Pancreas (tissue), 10 donors: ENCODE results near the gene ITGA1. TPM values are rescaled to one million over a fixed set of nuclear protein-coding genes. Genes with fewer than 3 reads are reported as not detected.

ENCODE experiments used
- ATAC-seq, 4 donors: fragments of 200-7000 bp; cut with Tn5 transposase; one replicate each; pipeline versions ENCODE4 v1.8.0 to v1.9.1; 2020; ENCODE audit warnings: mild to moderate bottlenecking in 4 of 4, moderate library complexity in 4 of 4
- DNase-seq, 6 donors: peaks; one replicate each; pipeline ENCODE4 v3.0.0-alpha.2; 2020
- FAIRE-seq: peaks from 2 replicates; lab custom pipeline; 2012; peaks lifted over from hg19 to GRCh38; lab: Jason Lieb, UNC
- H3K27ac ChIP-seq, 4 donors: fragments of 200-600 bp; sonication (generic); 1 replicate in 3 of 4; 2 replicates in 1 of 4; pipeline versions ENCODE4 v1.5.0 to v1.8.0; 2020
- H3K27me3 ChIP-seq, 4 donors: fragments of 200-600 bp; one replicate each; pipeline ENCODE4 v1.8.0; 2021
- H3K36me3 ChIP-seq, 3 donors: fragments of 200-600 bp; sonication (generic) in 1 of 3; one replicate each; pipeline versions ENCODE4 v1.5.0 to v1.8.0; 2020 to 2021
- H3K4me1 ChIP-seq, 3 donors: fragments of 200-600 bp; one replicate each; pipeline ENCODE4 v1.8.0; 2021
- H3K4me3 ChIP-seq, 4 donors: fragments of 200-600 bp; sonication (generic) in 2 of 4; one replicate each; pipeline versions ENCODE4 v1.5.0 to v1.8.0; 2020 to 2021
- H3K9me3 ChIP-seq, 4 donors: fragments of 200-600 bp; one replicate each; pipeline ENCODE4 v1.8.0; 2021
- CTCF ChIP-seq, 4 donors: fragments of 200-600 bp; sonication (generic) in 3 of 4; IDR thresholded peaks; one replicate each; pipeline versions ENCODE4 v1.5.0 to v1.8.0; 2021; ENCODE audit warnings: antibody characterized with exemption in 4 of 4
- WGBS, 2 donors: extraction: QIAGEN DNeasy Blood & Tissue Kit; methylation state at CpG; one replicate each; pipeline ENCODE4 v1.1.7; 2013; 5-methylcytosine and 5-hydroxymethylcytosine counted together
- intact Hi-C, 3 donors: fragments of 100-400 bp; cut with DNase I; formaldehyde crosslinking; loops; one replicate each; pipeline versions ENCODE4 v1.11.1 to v1.14.2; 2022
- polyA plus RNA-seq, 2 donors: library from polyadenylated mRNA; stranded (reverse); fragments of 200-250 nt; gene quantifications; one replicate each; pipeline ENCODE4 v1.2.3, GENCODE V29; 2013
- total RNA-seq, 6 donors: library from RNA; stranded (reverse); fragmentation: NEBNext Ultra II Directional in 4 of 6; extraction: Animal tissue kit (Norgen Biotek cat#: 25700) in 4 of 6; gene quantifications; one replicate each; pipeline versions ENCODE4 v1.2.1 to v1.2.4, GENCODE V29; 2021 to 2023
- donor health status: healthy with polysubstance abuse.
- donor health status: DM: no; HTN: no; CAD: no; lungs with moderate emphysema.
- donor health status: DM: no; HTN: no; CAD: no.
- donor health status: control.
- donor health status: control.
- donor health status: Bipolar disorder and iron deficiency.
- donor health status: DM: yes; HTN: yes; CAD: no.
- donor health status: DM: no; HTN: no; CAD: no.
- donor health status: DM: no; HTN: no; CAD: no.
- donor health status: DM: yes; HTN: yes; CAD: no.

ITGA1 gene
- total RNA-seq, result 10 to 100 TPM in 2 of 6 donors, 1 to 10 TPM in 4; 3.2 to 18.3 (median 6.5) TPM
- 1 to 10 TPM; 1.9 to 4.3 TPM for polyA plus RNA-seq

- no peak for FAIRE-seq
- intact Hi-C loops, result loop anchor here in 2 of 3 donors (5.0 to 10.0 kb wide), 2 partner anchors 127 to 129 kb away; no protein-coding TSS in a partner anchor
- peak within 1 kb of the TSS; percentile 8 to 78 (median 56) for H3K27ac ChIP-seq
Observed at GRCh38 chr5:52787600-52788504, at the start of gene ITGA1, which contains the start of gene PELO. TSS of gene ITGA1 (plus strand) at chr5:52787916. CDS start at chr5:52788354, 438 bp downstream. TSS of gene PELO (plus strand) at chr5:52787916. CDS start at chr5:52800395, 12,479 bp downstream.

GRCh38 chr5:52738095-52738506 lies 49.6 kb upstream of the ITGA1 start:
- Histone ChIP-seq H3K4me3 (no peak overlapping the region), H3K27me3 (no peaks in the 10 kb centered on the region), H3K9me3 (no peaks in the 10 kb centered on the region), H3K36me3 (no peaks in the 10 kb centered on the region), H3K27ac (no peak overlapping the region), H3K4me1 (no peaks in the 10 kb centered on the region)
- ATAC-seq (no peak), FAIRE-seq (no peak), DNase-seq (no peak)
- no peak for TF ChIP-seq CTCF (IDR thresholded peaks at IDR 0.05)
- intact Hi-C loops, result no loop called here

More at GRCh38 chr5:52787600-52788504, at the start of gene ITGA1, which contains the start of gene PELO:
- TF ChIP-seq CTCF (IDR thresholded peaks at IDR 0.05), result no peak
- Histone ChIP-seq H3K27me3 (no peaks in the 10 kb centered on the region), H3K4me1 (peaks cover 0 to 4% (median 4%) of the 10 kb centered on the region in 3 donors), H3K4me3 (peak within 1 kb of the TSS; percentile 46 to 55 (median 48)), H3K36me3 (no peaks in the 10 kb centered on the region), H3K9me3 (no peaks in the 10 kb centered on the region)
- ATAC-seq (peak; percentile 83 to 95 (median 90)), DNase-seq (peak; percentile 48 to 79 (median 68))
- WGBS, 2 donors, result 0 to 1% methylated on average over 61 of the region's 61 CpGs

GRCh38 chr5:52740007-52740406 lies 47.7 kb upstream of the ITGA1 start:
- Histone ChIP-seq H3K9me3 (no peaks in the 10 kb centered on the region), H3K4me1 (no peaks in the 10 kb centered on the region), H3K27ac (no peak overlapping the region), H3K27me3 (no peaks in the 10 kb centered on the region), H3K36me3 (no peaks in the 10 kb centered on the region), H3K4me3 (no peak overlapping the region)
- intact Hi-C loops, result no loop called here
- no peak for TF ChIP-seq CTCF (IDR thresholded peaks at IDR 0.05)
- ATAC-seq (no peak), FAIRE-seq (no peak), DNase-seq (no peak)
- WGBS, 2 donors, result 79 to 91% methylated on average over 2 of the region's 2 CpGs

GRCh38 chr5:52743012-52743411 lies 44.7 kb upstream of the ITGA1 start:
- no peak for TF ChIP-seq CTCF (IDR thresholded peaks at IDR 0.05)
- Histone ChIP-seq H3K27ac (no peak overlapping the region), H3K27me3 (no peaks in the 10 kb centered on the region), H3K4me3 (no peak overlapping the region), H3K4me1 (no peaks in the 10 kb centered on the region), H3K9me3 (no peaks in the 10 kb centered on the region), H3K36me3 (no peaks in the 10 kb centered on the region)
- no peak for FAIRE-seq
- no peak for DNase-seq
- intact Hi-C loops, result no loop called here
- 71 to 74% methylated on average over 2 of the region's 2 CpGs for WGBS, 2 donors
- no peak for ATAC-seq
